WTC11 (cell line): ENCODE data around the gene SLIT3.

Source experiments
- ATF6 ChIP-seq: sonication (generic); formaldehyde crosslinking; IDR thresholded peaks from 2 replicates; pipeline ENCODE4 v1.8.1; 2023; ENCODE audit warnings: mild to moderate bottlenecking, missing genetic modification reagents
- ESRRA ChIP-seq: sonication (generic); formaldehyde crosslinking; IDR thresholded peaks from 2 replicates; pipeline ENCODE4 v1.8.1; 2022; ENCODE audit warnings: mild to moderate bottlenecking, missing genetic modification reagents, borderline replicate concordance
- GABPB1 ChIP-seq: sonication (generic); formaldehyde crosslinking; IDR thresholded peaks from 2 replicates; pipeline ENCODE4 v1.8.1; 2023; ENCODE audit warnings: mild to moderate bottlenecking, missing genetic modification reagents
- ZNF317 ChIP-seq: sonication (generic); formaldehyde crosslinking; IDR thresholded peaks from 2 replicates; pipeline ENCODE4 v1.8.1; 2023; ENCODE audit warnings: low read depth, mild to moderate bottlenecking, moderate library complexity, missing genetic modification reagents, borderline replicate concordance
- TF ChIP-seq, protein P1 (sequence below): fragments of 200-600 bp; IDR thresholded peaks from 2 replicates; pipeline ENCODE4 v1.8.0; 2022; ENCODE audit warnings: antibody characterized with exemption

DNA sequence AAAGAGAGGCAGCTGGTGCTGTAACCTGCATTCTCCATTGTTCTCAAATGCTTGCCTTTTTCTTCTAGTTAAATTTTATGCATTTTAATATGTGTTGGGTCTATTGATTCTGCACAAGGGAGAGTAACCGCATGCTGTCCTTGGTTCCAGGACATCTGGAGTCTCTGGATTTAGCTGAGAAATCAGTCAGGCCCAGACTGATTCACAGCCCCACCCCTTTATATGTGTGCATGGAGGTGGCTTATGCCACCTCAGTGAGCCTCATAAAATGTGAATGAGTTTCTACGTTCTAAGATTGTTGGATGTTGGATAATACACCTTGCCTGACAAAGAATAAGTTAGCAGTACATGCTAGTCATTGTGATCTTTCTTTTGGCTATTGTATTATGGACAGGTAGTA is 611.7 kb downstream of the SLIT3 start:
- TF ChIP-seq, protein P1, sequence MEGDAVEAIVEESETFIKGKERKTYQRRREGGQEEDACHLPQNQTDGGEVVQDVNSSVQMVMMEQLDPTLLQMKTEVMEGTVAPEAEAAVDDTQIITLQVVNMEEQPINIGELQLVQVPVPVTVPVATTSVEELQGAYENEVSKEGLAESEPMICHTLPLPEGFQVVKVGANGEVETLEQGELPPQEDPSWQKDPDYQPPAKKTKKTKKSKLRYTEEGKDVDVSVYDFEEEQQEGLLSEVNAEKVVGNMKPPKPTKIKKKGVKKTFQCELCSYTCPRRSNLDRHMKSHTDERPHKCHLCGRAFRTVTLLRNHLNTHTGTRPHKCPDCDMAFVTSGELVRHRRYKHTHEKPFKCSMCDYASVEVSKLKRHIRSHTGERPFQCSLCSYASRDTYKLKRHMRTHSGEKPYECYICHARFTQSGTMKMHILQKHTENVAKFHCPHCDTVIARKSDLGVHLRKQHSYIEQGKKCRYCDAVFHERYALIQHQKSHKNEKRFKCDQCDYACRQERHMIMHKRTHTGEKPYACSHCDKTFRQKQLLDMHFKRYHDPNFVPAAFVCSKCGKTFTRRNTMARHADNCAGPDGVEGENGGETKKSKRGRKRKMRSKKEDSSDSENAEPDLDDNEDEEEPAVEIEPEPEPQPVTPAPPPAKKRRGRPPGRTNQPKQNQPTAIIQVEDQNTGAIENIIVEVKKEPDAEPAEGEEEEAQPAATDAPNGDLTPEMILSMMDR, result no peak
- TF ChIP-seq GABPB1 (CRISPR knock-in tag), result no peak
- no peak for TF ChIP-seq ESRRA (CRISPR knock-in tag)
- no peak for TF ChIP-seq ZNF317 (CRISPR knock-in tag)
- no peak for TF ChIP-seq ATF6 (CRISPR knock-in tag)
